Measurements from ENCODE around the gene DLK1.

The DLK1 gene

GRCh38 chr14:100736269-100737180 is 9.8 kb downstream of the DLK1 start:
- Histone ChIP-seq H3K27ac (no peak overlapping the region), H3K4me3 (ENCODE audit: low read depth, low read length) (no peak overlapping the region), H3K27me3 (replicated peaks) (no peaks in the 10 kb centered on the region), H3K36me3 (replicated peaks) (no peaks in the 10 kb centered on the region)
- TF ChIP-seq, protein P1, sequence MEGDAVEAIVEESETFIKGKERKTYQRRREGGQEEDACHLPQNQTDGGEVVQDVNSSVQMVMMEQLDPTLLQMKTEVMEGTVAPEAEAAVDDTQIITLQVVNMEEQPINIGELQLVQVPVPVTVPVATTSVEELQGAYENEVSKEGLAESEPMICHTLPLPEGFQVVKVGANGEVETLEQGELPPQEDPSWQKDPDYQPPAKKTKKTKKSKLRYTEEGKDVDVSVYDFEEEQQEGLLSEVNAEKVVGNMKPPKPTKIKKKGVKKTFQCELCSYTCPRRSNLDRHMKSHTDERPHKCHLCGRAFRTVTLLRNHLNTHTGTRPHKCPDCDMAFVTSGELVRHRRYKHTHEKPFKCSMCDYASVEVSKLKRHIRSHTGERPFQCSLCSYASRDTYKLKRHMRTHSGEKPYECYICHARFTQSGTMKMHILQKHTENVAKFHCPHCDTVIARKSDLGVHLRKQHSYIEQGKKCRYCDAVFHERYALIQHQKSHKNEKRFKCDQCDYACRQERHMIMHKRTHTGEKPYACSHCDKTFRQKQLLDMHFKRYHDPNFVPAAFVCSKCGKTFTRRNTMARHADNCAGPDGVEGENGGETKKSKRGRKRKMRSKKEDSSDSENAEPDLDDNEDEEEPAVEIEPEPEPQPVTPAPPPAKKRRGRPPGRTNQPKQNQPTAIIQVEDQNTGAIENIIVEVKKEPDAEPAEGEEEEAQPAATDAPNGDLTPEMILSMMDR (IDR thresholded peaks at IDR 0.05; ENCODE audit: low read depth, low read length, missing control alignments) = no peak
- DNase-seq = no peak
- in situ Hi-C loops (cut with HindIII; ENCODE audit: low pct_ligation_motif_present, low sequenced_read_pairs) = no loop called here

GRCh38 chr14:100737526-100737925 is 10.8 kb downstream of the DLK1 start:
- DNase-seq = no peak
- no peaks in the 10 kb centered on the region for H3K27me3 ChIP-seq (replicated peaks)
- in situ Hi-C loops (cut with HindIII; ENCODE audit: low pct_ligation_motif_present, low sequenced_read_pairs) = no loop called here
- H3K27ac ChIP-seq = no peak overlapping the region
- H3K36me3 ChIP-seq (replicated peaks) = no peaks in the 10 kb centered on the region
- H3K4me3 ChIP-seq (ENCODE audit: low read depth, low read length) = no peak overlapping the region
- TF ChIP-seq, protein P1 (IDR thresholded peaks at IDR 0.05; ENCODE audit: low read depth, low read length, missing control alignments) = no peak

GRCh38 chr14:100738269-100738691 is 11.6 kb downstream of the DLK1 start:
- H3K27me3 ChIP-seq (replicated peaks) = no peaks in the 10 kb centered on the region
- H3K27ac ChIP-seq = no peak overlapping the region
- TF ChIP-seq, protein P1 (IDR thresholded peaks at IDR 0.05; ENCODE audit: low read depth, low read length, missing control alignments) = no peak
- DNase-seq = no peak
- in situ Hi-C loops (cut with HindIII; ENCODE audit: low pct_ligation_motif_present, low sequenced_read_pairs) = no loop called here
- H3K4me3 ChIP-seq (ENCODE audit: low read depth, low read length) = no peak overlapping the region
- no peaks in the 10 kb centered on the region for H3K36me3 ChIP-seq (replicated peaks)

DNA sequence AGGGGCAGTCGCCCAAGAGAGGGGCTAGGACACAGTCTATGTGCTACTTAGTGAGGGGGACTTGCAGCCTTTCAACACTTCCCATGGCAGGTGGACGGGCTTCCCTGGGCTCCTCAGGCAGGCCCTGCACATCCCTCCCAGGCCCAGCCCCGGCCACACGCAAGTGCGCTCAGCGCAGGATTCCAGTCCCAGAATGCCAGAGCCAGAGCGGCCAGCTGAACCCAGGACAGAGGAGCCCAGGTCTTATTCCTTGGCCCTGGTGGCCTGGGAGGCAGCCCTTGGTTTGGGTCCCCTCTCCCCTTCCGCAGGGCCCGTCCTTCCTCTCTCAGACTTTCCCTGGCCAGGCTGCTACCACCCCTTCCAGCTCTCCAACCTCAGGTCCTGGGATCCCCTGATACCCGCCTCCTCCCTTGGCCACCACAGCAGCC is 12.0 kb downstream of the DLK1 start:
- H3K27ac ChIP-seq = no peak overlapping the region
- no peak overlapping the region for H3K4me3 ChIP-seq (ENCODE audit: low read depth, low read length)
- in situ Hi-C loops (cut with HindIII; ENCODE audit: low pct_ligation_motif_present, low sequenced_read_pairs) = no loop called here
- H3K36me3 ChIP-seq (replicated peaks) = no peaks in the 10 kb centered on the region
- TF ChIP-seq, protein P1 (IDR thresholded peaks at IDR 0.05; ENCODE audit: low read depth, low read length, missing control alignments) = no peak
- no peaks in the 10 kb centered on the region for H3K27me3 ChIP-seq (replicated peaks)
- DNase-seq = no peak

DNA sequence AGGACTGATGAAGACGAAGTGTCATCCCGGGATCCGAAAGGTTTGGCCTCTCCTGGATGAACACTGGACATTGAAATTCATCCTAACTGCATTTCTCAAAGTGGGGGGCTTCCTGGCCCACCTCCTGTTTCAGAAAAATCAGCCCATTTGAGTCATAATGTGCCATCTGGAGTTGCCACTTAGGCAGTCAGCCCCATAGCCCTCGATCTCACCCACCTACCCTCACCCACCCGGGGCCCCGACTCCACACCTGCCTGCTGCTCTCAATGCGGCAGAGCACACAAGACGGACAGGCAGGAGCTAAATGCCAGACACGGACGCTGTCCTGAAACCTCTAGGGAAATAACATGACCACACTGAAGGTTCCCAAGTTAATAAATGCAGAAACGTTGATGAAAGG is 12.6 kb downstream of the DLK1 start:
- no peak for DNase-seq
- in situ Hi-C loops (cut with HindIII; ENCODE audit: low pct_ligation_motif_present, low sequenced_read_pairs) = no loop called here
- TF ChIP-seq, protein P1 (IDR thresholded peaks at IDR 0.05; ENCODE audit: low read depth, low read length, missing control alignments) = no peak
- Histone ChIP-seq H3K27ac (no peak overlapping the region), H3K36me3 (replicated peaks) (no peaks in the 10 kb centered on the region), H3K27me3 (replicated peaks) (no peaks in the 10 kb centered on the region), H3K4me3 (ENCODE audit: low read depth, low read length) (no peak overlapping the region)
